ENCODE results near the gene ERAP2.
"Not testable (repeated sequence)": the region's sequence is repeated elsewhere in the genome, so short reads cannot be mapped to it uniquely, and the experiment has no call there.

The ERAP2 gene

DNA sequence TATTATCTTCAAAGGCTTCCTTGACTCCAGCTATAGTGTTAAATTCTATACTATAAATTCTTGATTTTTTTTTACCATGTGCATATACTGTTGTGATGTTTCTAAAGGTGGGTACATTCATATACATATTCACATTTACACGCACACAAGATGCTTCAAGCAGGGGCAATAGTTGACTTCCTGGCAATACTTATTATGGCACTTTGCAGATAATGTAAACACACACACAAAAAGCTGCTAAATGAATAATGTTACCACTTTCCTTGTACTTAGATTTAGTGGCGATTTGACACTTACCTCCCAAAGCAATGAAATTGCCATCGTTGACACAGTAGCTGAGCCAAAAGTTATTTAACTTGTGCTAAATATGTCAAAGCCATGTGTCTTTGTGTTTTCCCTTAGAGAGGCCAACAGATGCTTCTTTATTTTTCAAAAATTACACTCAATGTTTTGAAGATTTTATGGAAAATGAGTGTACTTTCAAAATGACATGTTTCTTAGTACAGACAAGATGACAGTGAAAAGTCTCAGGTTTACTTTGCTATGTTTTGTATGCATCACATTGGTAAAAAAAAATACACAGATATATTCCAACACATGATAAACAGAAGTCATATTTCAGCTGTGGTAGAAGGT, 12.2 kb upstream of the ERAP2 start:
- DNase-seq (ENCODE audit: low read depth): no peak

DNA sequence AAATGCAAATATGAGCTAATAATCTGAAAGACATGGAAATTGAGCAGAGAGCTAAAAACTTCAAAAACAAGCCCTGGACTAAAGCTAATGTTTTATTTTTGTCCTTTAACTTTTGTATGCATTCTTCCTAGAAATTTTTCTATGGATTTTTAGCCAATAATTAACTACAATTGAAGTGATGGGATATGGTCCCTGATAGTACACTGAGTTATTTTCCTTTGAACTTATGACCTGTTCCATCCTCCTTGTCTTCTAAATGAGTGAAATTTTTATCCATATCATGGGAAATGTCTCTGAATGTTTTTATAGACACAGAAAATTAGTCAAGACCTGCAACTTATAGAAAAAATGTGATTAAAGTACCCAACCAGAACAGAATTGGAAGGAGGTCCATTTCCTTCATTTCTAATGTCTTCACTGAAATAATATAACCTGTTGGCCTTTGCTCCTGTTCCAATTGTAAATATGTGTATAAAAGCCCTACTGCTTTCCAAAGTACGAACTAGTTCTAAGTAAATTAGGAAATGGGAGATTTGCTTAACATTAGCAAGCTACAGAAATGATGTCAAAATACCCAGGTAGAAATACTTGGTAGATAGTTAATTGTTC, 11.3 kb upstream of the ERAP2 start:
- no peak for DNase-seq (ENCODE audit: low read depth)

DNA sequence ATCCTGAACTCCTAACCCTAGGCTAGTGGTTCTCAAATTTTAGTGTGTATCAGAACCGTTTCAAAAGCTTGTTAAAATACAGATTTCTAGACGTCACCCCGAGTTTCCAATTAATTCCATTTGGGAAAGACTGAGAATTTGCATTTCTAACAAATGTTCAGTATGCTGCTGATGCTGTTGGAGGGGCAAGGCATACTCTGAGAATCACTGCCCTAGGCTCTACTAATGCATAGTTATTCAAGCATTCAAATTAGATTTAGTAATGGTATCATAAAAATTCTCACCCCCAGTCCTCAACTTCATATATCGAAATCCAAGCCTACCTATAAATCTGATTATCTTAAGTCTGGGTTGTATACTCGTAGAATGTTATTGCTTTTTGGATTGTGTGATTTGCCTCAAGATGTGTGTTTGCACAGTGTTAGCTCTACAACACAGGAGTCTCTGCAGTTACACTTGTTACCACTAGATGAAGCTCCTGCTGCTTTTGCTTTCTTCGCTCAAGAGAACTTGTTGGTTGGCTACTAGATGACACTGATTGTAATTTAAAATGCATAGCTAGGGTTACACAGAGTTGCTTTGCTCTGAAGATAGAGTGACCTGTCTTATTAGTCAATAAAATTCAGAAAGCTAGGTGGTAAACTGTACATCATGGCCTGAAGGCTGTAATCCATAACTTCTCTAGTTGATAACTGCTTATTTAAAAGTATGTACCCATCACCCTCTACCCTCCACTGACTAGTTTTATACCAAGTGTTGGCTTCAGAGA, 7.5 kb upstream of the ERAP2 start:
- DNase-seq (ENCODE audit: low read depth): peak; percentile 72

DNA sequence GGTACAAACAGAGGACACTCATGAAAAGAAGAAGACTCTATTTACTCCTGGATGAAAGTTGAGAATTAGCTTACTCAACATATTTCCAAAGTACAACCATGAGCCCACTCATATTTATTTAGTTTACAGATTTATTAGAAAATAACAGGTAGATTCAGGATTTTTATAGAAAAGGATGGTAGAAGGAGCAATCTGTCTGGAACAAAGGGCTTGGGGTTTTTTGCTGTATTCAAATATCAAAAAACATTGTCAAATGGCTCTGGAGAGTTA, 7.0 kb upstream of the ERAP2 start:
- no peak for DNase-seq (ENCODE audit: low read depth)

DNA sequence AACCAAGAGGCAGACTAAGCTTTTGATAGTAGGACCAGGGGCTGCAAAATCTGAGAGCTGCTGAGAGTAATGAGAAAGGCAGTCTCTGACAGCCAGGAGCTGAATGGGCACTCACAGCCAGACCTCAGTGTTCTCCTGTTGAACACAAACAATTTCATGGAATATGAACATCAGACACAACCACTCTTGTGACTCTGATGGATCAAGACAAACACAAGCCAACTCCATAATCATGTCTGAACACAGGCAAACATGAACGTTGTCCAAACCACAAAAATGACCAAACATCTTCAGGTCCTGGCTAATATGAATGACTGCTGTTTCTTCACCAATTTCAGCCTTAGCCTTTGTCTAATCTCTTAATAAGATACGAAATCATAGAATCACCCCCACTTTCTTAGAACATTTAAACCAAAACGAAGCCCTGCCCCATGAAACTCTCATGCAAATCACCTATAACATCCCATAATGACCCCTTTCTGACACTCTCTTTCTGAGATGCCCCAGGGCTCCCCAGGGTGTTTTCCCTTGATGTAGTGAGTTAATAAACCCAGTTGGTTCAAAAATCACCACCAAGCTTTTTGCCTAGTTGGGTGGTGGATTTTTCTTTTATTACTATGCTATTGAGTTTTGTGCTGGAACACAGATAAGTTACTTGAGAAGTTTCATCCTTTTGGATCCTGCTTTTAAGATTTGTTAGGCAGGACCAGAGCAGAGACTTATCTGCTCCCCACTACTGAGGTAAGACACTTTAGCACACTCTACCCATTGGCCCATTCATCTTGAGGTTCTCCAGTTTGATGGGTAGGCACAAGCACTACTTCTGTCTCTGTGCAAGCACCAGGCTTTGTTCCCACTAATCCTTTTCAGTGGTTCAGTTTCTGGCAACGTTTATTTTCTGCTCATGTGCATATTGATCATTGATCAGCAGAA, 5.9 kb upstream of the ERAP2 start:
- DNase-seq (ENCODE audit: low read depth): no peak

DNA sequence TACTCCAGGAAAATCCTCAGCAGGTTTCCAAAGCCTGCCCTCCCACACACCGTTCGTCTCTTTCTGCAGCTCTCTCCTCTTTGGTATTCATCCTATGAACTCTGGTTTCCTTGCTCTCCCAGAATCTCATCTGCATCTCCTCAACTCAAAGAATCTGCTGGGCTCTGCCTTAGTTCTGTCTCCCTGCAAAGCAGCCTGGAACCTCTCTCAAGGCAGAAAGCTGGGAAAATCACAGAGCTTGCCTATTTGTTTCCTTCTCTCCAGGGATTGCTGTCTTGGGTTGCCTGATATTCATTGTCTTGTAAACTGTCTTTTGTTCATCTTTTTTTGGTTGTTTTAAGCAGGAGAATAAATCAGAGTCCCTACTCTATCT, 5.3 kb upstream of the ERAP2 start:
- DNase-seq (ENCODE audit: low read depth): no peak

DNA sequence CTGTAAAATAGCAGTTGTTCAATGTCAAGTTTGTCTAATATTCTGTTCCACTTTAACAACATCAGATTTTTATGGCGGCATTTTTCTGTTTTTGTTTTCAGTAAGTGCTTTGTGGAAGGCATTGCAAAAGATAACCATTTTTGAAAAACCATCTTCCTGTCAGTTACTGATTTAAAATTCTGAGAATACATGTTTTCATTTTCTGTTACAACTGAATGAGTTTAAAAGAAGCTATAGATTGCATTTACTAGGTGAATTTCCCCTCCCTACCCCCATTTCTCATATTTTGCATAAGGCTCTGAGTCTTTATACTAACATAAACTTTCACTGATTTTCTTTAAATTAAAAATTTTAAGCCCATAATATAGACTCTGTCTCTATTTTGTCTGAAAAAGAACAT, 4.6 kb upstream of the ERAP2 start:
- no peak for DNase-seq (ENCODE audit: low read depth)

DNA sequence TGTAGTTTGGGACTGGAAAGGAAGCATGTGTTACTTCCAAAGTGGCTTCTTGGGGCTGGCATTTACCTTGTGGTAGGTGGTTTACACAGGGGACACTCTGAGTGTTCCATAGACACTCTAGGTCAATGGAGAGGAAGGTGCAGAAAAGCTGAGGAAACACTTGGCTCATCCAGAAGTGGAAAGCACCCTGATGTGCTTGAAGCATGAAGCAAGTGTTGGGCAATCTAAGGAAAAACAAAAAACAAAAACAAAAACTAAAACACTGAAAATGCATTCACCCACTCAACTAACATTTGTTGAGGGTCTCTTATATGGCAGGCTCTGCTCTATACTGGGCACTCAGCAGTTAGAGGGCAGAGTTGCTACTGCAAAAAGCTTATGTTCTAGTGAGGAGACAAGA, 2.9 kb upstream of the ERAP2 start:
- no peak for DNase-seq (ENCODE audit: low read depth)

DNA sequence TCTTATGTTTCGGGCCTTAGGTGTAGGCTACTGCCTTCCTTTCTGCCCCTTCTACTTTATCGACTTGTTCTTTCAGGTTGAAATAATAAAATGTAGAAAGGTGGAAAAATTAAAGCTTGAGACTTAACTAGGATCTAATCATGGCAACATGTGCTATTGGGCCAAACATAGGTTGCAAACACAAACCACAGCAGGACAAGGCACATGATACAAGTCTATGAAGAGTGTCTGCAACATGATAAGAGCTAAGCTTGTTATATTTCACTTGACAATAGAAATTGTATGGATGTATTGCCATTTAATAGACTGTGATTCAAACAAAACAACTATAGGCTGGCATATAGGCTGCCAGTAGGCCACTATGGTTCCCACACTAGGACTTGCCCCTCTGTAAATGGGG, 1.7 kb upstream of the ERAP2 start:
- DNase-seq (ENCODE audit: low read depth): no peak

DNA sequence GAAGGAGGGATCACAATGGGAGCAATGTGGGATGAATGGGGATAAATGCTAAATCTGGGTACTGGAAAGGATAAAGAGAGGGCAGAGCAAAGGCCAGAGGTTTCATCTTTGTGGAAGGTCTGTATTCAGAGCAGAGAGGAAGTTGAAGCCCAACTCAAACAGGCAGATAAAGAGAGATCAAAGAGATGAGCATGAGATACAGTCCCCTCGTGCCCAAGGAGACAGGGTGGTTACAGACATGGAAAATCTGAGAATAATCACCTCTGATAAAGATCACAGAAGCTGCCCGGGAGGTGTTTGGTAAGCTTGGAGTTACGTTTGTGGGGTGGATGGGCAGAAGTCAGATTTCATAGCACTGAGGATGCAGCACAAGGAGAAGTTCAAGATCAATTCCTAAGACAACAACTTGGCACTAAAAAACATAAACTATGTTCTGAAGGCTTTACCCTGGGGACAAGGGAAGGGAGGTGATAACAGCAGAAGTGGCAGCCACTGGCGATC, 459 bp upstream of the ERAP2 start:
- DNase-seq (ENCODE audit: low read depth): no peak

DNA sequence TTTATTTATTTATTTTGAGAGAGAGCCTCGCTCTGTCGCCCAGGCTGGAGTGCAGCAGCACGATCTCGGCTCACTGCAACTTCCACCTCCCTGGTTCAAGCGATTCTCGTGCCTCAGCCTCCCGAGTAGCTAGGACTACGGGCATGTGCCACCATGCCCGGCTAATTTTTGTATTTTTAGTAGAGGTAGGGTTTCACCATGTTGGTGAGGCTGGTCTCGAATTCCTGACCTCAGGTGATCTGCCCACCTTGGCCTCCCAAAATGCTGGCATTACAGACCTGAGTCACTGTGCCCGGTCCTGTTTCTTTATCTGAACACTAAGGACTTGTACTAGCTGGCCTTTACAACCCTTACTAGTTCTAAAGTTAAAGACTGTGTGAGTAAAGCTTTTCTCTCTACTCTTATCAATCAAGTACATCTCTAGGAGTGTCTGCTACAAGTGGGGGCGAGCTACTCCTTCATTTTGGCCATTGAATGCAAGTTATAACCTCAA, 723 bp downstream of the ERAP2 start:
- not testable (repeated sequence) for DNase-seq (ENCODE audit: low read depth)

DNA sequence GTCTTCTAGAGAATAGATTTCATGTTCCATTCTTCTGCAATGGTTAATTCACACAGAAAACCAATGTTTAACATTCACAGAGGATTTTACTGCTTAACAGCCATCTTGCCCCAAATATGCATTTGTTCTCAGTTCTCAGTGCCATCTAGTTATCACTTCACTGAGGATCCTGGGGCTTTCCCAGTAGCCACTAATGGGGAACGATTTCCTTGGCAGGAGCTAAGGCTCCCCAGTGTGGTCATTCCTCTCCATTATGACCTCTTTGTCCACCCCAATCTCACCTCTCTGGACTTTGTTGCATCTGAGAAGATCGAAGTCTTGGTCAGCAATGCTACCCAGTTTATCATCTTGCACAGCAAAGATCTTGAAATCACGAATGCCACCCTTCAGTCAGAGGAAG, 3.4 kb downstream of the ERAP2 start:
- DNase-seq (ENCODE audit: low read depth): no peak

DNA sequence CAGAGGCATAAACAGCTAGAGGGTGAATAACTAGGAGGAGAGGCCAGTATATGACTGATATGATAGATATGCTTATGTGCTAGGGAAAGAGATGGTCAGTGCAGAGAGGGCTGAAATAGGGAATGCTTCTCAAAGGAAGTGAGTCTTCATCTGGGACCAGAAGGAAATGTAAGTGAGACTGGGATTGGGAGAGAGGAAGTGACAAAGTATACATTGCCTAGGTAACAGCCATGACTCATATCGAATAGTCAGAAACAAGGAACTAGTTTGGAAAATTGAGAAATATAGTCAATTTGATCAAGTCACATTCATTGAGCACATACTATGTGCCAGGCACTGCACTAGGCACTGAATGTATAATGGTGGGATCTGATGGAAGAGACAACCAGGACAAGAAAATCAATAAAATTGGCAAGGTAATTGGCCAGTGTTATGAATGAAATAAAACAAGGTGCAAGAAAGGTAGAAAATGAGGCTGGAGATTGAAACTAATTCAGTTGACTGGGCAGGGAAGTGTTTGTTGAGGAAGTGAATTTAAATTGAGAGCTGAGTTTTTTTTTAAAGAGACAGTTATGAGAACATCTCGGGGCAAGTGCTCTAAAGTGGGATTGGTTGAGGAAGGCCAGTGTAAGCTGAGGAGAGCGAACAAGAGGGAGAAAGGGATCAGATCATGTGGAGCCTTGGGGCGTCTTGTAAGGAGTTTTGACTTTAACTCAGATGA, 4.3 kb downstream of the ERAP2 start:
- DNase-seq (ENCODE audit: low read depth): peak; percentile 27

DNA sequence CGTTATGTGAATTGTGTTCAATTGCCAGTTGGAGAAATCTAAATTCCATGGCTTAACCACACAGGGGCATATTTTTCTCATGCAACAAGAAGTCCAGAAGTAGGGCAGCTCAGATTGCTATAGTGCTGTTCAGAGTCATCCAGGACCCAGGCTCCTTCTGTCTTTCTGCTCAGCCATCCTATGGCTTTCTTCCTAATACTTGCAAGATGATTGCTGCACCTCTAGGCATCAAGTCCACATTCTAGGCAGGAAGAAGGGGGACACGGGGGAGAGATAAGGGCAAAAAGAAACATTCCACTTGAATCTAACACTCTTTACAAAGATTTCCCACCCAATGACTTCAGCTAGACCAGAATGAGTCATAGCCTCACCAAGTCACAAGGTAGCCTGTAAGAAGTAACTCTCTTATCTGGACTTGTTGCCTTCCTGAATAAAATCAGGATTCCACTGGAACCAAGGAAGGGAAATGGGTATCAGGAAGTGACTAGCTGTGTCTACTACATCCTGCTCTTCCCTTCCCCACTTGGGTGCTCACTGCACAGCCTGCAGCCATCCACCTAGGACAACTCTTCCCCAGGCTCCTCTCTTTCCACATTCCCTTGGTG, 5.3 kb downstream of the ERAP2 start:
- no peak for DNase-seq (ENCODE audit: low read depth)

DNA sequence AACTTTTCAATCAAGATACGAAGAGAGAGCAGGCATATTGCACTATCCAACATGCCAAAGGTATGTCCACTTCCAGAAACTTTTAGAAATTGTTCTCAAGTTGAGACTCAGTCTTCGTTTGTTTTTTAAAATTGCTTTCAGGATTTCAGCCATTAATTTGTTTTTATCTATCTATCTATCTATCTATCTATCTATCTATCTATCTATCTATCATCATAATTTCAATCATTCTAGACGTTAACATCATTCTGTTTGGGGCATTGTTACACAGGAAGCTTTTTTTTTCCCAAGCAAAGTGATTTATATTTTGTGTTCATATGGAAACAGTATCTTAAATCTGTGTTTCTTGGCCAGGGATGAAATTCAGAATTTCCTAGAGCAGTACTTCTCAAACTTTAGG, 7.6 kb downstream of the ERAP2 start:
- no peak for DNase-seq (ENCODE audit: low read depth)

DNA sequence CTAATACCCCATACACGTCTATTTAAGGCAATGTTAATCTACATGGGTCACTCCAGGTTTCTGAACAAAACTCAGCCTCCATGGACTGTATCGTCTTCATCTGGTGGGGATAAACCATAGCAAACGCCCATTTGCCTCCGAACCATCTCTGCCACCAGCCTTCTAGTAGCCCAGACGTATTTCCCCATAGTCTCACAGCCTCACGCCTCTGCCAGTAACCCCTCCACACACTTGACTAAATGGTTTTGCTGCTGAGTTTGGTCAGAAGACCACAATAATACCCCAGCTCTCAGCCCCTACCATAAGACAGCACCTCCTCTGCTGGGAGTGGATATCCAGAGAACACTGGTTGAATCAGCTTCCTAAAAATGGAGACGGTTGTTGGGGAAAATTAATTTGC, 8.7 kb downstream of the ERAP2 start:
- no peak for DNase-seq (ENCODE audit: low read depth)

DNA sequence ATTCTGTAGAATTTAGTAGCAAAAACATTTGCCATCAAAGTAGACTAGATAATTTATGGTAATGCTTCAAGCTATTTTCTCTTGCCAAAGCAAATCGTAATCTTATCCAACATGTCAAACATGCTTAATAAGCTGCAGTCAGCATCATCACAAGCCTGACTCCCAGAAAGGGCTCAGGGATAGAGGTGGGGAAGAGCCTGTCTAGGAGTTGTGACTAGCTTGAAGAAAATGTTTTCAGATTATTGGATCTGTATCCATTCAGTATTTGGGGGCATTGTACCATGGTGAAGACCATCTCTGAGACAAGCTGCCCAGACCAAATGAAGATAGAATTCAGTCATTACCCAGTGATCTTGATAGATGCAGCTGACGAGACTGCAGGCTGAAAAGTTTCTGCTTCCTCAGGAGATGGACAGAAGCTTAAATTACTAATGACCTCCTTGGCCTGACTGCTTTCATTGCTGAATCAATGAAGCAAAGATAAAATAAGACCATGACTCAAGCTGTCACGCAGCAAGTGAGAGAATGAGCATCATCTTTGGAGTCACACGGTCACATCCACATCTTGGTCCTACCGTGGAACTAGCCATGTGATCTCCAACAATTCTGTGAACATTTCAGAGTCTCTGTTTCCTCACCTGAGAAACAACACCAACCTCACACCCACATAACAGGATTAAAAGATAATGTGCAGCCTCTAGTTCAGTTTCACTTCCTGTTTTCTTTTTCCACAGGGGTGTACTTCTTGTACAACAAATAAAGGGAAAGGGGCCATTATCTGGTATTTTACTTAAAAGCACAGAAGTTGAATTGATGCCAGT, 9.4 kb downstream of the ERAP2 start:
- DNase-seq (ENCODE audit: low read depth): no peak

DNA sequence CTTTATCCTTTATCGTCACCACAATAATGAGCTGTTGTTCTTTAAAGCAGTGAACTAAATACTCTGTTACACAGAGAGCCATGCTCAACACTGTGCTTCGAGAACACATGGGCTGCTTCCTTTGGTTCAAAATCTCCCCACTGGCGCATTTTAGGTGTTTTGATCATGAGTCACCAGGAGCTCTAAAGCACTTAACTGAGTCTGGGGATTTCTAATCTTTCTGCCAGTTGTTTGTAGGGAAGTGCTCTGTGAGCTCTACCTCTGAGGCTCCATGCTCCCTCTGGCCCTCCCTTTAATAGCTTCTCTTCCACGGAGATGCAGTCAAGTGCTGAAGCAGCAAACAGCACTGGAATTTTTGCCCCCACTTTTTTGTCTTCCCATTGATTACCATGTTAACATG, 17.0 kb downstream of the ERAP2 start:
- peak; percentile 24 for DNase-seq (ENCODE audit: low read depth)

DNA sequence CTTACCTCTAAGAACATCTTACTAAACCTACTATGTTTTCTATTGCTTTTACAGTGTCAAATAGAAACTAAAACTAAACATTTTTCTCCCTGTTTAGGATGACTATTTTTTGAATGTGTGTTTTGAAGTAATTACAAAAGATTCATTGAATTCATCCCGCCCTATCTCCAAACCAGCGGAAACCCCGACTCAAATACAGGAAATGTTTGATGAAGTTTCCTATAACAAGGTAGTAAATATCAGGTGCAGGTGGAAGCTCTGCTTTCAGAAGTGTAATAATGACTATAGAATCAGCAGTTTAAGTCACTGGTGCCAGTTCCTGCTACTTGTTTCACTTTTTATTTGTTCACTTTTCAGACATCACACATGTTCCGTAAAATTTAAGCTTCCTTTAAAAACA, 20.0 kb downstream of the ERAP2 start:
- no peak for DNase-seq (ENCODE audit: low read depth)

DNA sequence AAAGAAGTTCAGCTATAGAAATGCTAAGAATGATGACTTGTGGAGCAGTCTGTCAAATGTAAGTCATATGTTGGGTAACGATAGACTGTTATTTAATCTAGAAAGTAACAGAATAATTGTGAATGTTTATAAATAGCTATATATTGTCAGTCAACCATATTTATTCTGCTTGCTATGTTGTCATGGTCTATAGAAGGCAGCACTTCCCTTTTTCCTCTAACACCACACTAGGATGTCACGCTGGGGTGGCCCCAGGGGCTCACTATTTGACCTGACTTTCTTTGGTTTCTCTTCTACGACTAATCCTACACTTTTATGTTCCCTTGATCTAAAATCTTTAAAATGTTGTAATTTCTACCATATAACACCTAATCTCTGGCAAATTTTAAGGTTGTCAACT, 20.5 kb downstream of the ERAP2 start:
- DNase-seq (ENCODE audit: low read depth): no peak
